ENCODE results near the gene EEF1AKMT1. TPM values are rescaled to one million over a fixed set of nuclear protein-coding genes. Genes with fewer than 3 reads are reported as not detected.
"Not testable (repeated sequence)": the region's sequence is repeated elsewhere in the genome, so short reads cannot be mapped to it uniquely, and the experiment has no call there.

EEF1AKMT1 gene
- total and polyA plus RNA-seq, 4 donors, result 13.1 to 20.8 (median 18.4) TPM

GRCh38 chr13:20686863-20687579 lies 86.7 kb downstream of the EEF1AKMT1 start:
- 29% methylated on average over 2 of the region's 4 CpGs for WGBS (ENCODE audit: insufficient coverage)
- Histone ChIP-seq H3K9me3 (ENCODE audit: control insufficient read depth, insufficient read depth, low read length) (no peaks in the 10 kb centered on the region), H3K36me3 (ENCODE audit: control insufficient read depth, insufficient read depth, low read length) (peaks cover 3% of the 10 kb centered on the region), H3K27me3 (ENCODE audit: control insufficient read depth, insufficient read depth, low read length) (no peaks in the 10 kb centered on the region), H3K4me1 (ENCODE audit: control insufficient read depth, insufficient read depth, low read length) (peaks cover 5% of the 10 kb centered on the region), H3K4me3 (ENCODE audit: low read depth, low read length) (no peak overlapping the region), H3K27ac (ENCODE audit: low read depth, low read length) (no peak overlapping the region)
- no peak for DNase-seq (ENCODE audit: low read depth in 4 of 6, low spot score in 6 of 6)

GRCh38 chr13:20686167-20686566 lies 87.6 kb downstream of the EEF1AKMT1 start:
- no peaks in the 10 kb centered on the region for H3K9me3 ChIP-seq (ENCODE audit: control insufficient read depth, insufficient read depth, low read length)
- WGBS (ENCODE audit: insufficient coverage), result no CpG with 5 or more reads among the region's 1 CpG
- H3K27ac ChIP-seq (ENCODE audit: low read depth, low read length), result no peak overlapping the region
- no peaks in the 10 kb centered on the region for H3K27me3 ChIP-seq (ENCODE audit: control insufficient read depth, insufficient read depth, low read length)
- no peak for DNase-seq (ENCODE audit: low read depth in 4 of 6, low spot score in 6 of 6)
- peaks cover 5% of the 10 kb centered on the region for H3K4me1 ChIP-seq (ENCODE audit: control insufficient read depth, insufficient read depth, low read length)
- no peak overlapping the region for H3K4me3 ChIP-seq (ENCODE audit: low read depth, low read length)
- H3K36me3 ChIP-seq (ENCODE audit: control insufficient read depth, insufficient read depth, low read length), result peaks cover 3% of the 10 kb centered on the region

- WGBS (ENCODE audit: insufficient coverage), result 57% methylated on average over 6 of the region's 6 CpGs
Measured at GRCh38 chr13:20685092-20685491, 88.7 kb downstream of the EEF1AKMT1 start.

GRCh38 chr13:20684546-20684945 lies 89.2 kb downstream of the EEF1AKMT1 start:
- peaks cover 5% of the 10 kb centered on the region for H3K4me1 ChIP-seq (ENCODE audit: control insufficient read depth, insufficient read depth, low read length)
- H3K27ac ChIP-seq (ENCODE audit: low read depth, low read length), result no peak overlapping the region
- peaks cover 3% of the 10 kb centered on the region for H3K36me3 ChIP-seq (ENCODE audit: control insufficient read depth, insufficient read depth, low read length)
- H3K9me3 ChIP-seq (ENCODE audit: control insufficient read depth, insufficient read depth, low read length), result no peaks in the 10 kb centered on the region
- DNase-seq (ENCODE audit: low read depth in 4 of 6, low spot score in 6 of 6), result no peak
- WGBS (ENCODE audit: insufficient coverage), result 70% methylated on average over 13 of the region's 18 CpGs
- no peaks in the 10 kb centered on the region for H3K27me3 ChIP-seq (ENCODE audit: control insufficient read depth, insufficient read depth, low read length)
- H3K4me3 ChIP-seq (ENCODE audit: low read depth, low read length), result no peak overlapping the region

More at GRCh38 chr13:20685092-20685491, 88.7 kb downstream of the EEF1AKMT1 start:
- Histone ChIP-seq H3K9me3 (ENCODE audit: control insufficient read depth, insufficient read depth, low read length) (no peaks in the 10 kb centered on the region), H3K27me3 (ENCODE audit: control insufficient read depth, insufficient read depth, low read length) (no peaks in the 10 kb centered on the region), H3K27ac (ENCODE audit: low read depth, low read length) (no peak overlapping the region), H3K4me3 (ENCODE audit: low read depth, low read length) (no peak overlapping the region), H3K4me1 (ENCODE audit: control insufficient read depth, insufficient read depth, low read length) (peaks cover 5% of the 10 kb centered on the region), H3K36me3 (ENCODE audit: control insufficient read depth, insufficient read depth, low read length) (peaks cover 3% of the 10 kb centered on the region)
- peak in 1 of 6 donors; percentile 21 for DNase-seq (ENCODE audit: low read depth in 4 of 6, low spot score in 6 of 6)

- no peak overlapping the region for H3K4me3 ChIP-seq (ENCODE audit: low read depth, low read length)
- no peak for DNase-seq (ENCODE audit: low read depth in 4 of 6, low spot score in 6 of 6)
- H3K36me3 ChIP-seq (ENCODE audit: control insufficient read depth, insufficient read depth, low read length), result peaks cover 3% of the 10 kb centered on the region
- no peak overlapping the region for H3K27ac ChIP-seq (ENCODE audit: low read depth, low read length)
- 88% methylated on average over 1 of the region's 4 CpGs for WGBS (ENCODE audit: insufficient coverage)
- H3K4me1 ChIP-seq (ENCODE audit: control insufficient read depth, insufficient read depth, low read length), result peaks cover 5% of the 10 kb centered on the region
- no peaks in the 10 kb centered on the region for H3K27me3 ChIP-seq (ENCODE audit: control insufficient read depth, insufficient read depth, low read length)
- H3K9me3 ChIP-seq (ENCODE audit: control insufficient read depth, insufficient read depth, low read length), result no peaks in the 10 kb centered on the region
Measured at GRCh38 chr13:20684041-20684440, 89.7 kb downstream of the EEF1AKMT1 start.

- no peak for DNase-seq (ENCODE audit: low read depth in 4 of 6, low spot score in 6 of 6)
- H3K4me3 ChIP-seq (ENCODE audit: low read depth, low read length), result no peak overlapping the region
- no peaks in the 10 kb centered on the region for H3K9me3 ChIP-seq (ENCODE audit: control insufficient read depth, insufficient read depth, low read length)
- 40% methylated on average over 1 of the region's 1 CpG for WGBS (ENCODE audit: insufficient coverage)
- H3K27me3 ChIP-seq (ENCODE audit: control insufficient read depth, insufficient read depth, low read length), result no peaks in the 10 kb centered on the region
- no peak overlapping the region for H3K27ac ChIP-seq (ENCODE audit: low read depth, low read length)
- H3K36me3 ChIP-seq (ENCODE audit: control insufficient read depth, insufficient read depth, low read length), result no peaks in the 10 kb centered on the region
- H3K4me1 ChIP-seq (ENCODE audit: control insufficient read depth, insufficient read depth, low read length), result peaks cover 5% of the 10 kb centered on the region
Measured at GRCh38 chr13:20682061-20682460, 91.7 kb downstream of the EEF1AKMT1 start.

GRCh38 chr13:20681481-20681880 lies 92.3 kb downstream of the EEF1AKMT1 start:
- H3K4me3 ChIP-seq (ENCODE audit: low read depth, low read length); H3K4me1 ChIP-seq (ENCODE audit: control insufficient read depth, insufficient read depth, low read length); H3K36me3 ChIP-seq (ENCODE audit: control insufficient read depth, insufficient read depth, low read length); DNase-seq (ENCODE audit: low read depth in 4 of 6, low spot score in 6 of 6); H3K27me3 ChIP-seq (ENCODE audit: control insufficient read depth, insufficient read depth, low read length); H3K9me3 ChIP-seq (ENCODE audit: control insufficient read depth, insufficient read depth, low read length); H3K27ac ChIP-seq (ENCODE audit: low read depth, low read length): not testable (repeated sequence)
- 72% methylated on average over 2 of the region's 5 CpGs for WGBS (ENCODE audit: insufficient coverage)

GRCh38 chr13:20680416-20681080 lies 93.2 kb downstream of the EEF1AKMT1 start:
- no peaks in the 10 kb centered on the region for H3K9me3 ChIP-seq (ENCODE audit: control insufficient read depth, insufficient read depth, low read length)
- H3K4me1 ChIP-seq (ENCODE audit: control insufficient read depth, insufficient read depth, low read length), result peaks cover 5% of the 10 kb centered on the region
- DNase-seq (ENCODE audit: low read depth in 4 of 6, low spot score in 6 of 6), result no peak
- H3K36me3 ChIP-seq (ENCODE audit: control insufficient read depth, insufficient read depth, low read length), result no peaks in the 10 kb centered on the region
- H3K27me3 ChIP-seq (ENCODE audit: control insufficient read depth, insufficient read depth, low read length), result no peaks in the 10 kb centered on the region
- H3K27ac ChIP-seq (ENCODE audit: low read depth, low read length), result no peak overlapping the region
- no peak overlapping the region for H3K4me3 ChIP-seq (ENCODE audit: low read depth, low read length)
- WGBS (ENCODE audit: insufficient coverage), result 96% methylated on average over 10 of the region's 10 CpGs

GRCh38 chr13:20679879-20680278 lies 93.9 kb downstream of the EEF1AKMT1 start:
- DNase-seq (ENCODE audit: low read depth in 4 of 6, low spot score in 6 of 6), result no peak
- peaks cover 6% of the 10 kb centered on the region for H3K4me1 ChIP-seq (ENCODE audit: control insufficient read depth, insufficient read depth, low read length)
- no peaks in the 10 kb centered on the region for H3K9me3 ChIP-seq (ENCODE audit: control insufficient read depth, insufficient read depth, low read length)
- no CpG with 5 or more reads among the region's 3 CpGs for WGBS (ENCODE audit: insufficient coverage)
- no peak overlapping the region for H3K4me3 ChIP-seq (ENCODE audit: low read depth, low read length)
- H3K36me3 ChIP-seq (ENCODE audit: control insufficient read depth, insufficient read depth, low read length), result no peaks in the 10 kb centered on the region
- H3K27ac ChIP-seq (ENCODE audit: low read depth, low read length), result no peak overlapping the region
- no peaks in the 10 kb centered on the region for H3K27me3 ChIP-seq (ENCODE audit: control insufficient read depth, insufficient read depth, low read length)
